Smooth muscle cell of the brain vasculature (primary cell): ENCODE data around the gene PLSCR1.

Experiments
- DNase-seq: peaks from one replicate; pipeline ENCODE4 v3.0.0-alpha.2; 2012; ENCODE audit warnings: low read depth, low spot score

PLSCR1 gene, protein sequence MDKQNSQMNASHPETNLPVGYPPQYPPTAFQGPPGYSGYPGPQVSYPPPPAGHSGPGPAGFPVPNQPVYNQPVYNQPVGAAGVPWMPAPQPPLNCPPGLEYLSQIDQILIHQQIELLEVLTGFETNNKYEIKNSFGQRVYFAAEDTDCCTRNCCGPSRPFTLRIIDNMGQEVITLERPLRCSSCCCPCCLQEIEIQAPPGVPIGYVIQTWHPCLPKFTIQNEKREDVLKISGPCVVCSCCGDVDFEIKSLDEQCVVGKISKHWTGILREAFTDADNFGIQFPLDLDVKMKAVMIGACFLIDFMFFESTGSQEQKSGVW

DNA sequence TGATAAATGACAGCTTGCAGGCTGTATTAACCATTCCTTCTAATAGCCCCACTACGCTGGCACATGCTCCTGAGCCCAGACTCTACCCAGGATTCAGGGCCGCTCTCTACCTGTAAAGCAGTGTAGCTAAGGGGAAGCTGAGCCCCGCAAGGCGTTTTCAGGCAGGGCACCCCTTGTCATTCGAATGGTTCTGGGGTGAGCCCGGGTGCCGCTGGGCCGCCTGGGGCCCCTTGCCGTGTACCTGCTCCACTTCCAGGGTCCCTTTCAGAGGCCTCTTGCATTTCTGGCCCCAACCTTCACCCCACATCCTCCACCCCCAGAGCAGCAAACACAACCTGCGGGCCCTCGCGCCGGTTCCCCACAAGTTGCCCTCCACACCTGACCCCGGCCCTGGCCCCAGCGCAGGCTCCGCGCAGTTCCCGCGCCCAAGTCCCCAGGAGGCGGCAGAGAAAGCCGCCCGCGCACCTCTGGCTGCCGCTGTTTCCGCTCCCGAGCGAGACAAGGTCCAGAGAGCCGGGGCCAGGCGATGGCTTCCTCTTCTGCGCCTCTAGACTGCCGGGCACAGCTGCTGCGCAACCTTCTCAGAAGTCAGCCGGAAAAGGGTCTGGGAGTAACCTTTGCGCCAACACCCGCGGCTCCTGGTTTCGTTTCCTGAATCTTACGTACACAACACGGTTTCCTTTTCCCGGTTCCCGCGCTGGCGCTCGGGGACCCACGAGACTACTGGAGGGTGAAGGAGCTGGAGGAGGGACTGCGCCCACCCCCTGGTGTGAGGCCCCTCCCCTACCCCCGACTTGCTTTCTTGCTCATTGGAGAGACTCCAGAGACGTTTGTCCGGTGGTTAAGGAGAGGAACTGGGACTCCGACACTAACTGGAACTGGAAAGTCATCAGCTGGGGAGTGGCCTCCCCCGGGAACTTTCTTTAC, at the start of gene PLSCR1:
TSS of gene PLSCR1 (minus strand) at position 606 of the 927 bp plus-strand sequence. CDS start 8,055 bp downstream, outside the sequence.
- DNase-seq, result peak; percentile 92

DNA sequence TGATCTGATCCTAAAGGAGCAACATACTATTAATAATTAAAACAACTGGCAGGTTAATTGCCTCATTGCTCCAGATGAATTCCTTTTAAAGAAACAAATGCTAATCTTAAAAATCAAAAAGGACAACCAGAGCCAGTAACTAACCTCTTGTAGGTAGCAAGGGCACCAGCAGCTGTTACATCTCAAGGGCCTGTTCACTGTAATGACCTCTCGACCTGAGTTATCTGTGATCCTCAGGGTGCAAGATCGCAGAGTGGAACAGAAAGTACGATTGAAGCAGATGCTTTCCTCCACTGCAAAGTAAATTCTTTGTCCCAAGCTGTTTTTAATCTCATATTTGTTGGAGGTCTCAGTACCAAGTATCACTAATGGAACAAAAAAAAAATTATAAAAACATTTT, 49.4 kb upstream of the PLSCR1 start:
- DNase-seq, result no peak

DNA sequence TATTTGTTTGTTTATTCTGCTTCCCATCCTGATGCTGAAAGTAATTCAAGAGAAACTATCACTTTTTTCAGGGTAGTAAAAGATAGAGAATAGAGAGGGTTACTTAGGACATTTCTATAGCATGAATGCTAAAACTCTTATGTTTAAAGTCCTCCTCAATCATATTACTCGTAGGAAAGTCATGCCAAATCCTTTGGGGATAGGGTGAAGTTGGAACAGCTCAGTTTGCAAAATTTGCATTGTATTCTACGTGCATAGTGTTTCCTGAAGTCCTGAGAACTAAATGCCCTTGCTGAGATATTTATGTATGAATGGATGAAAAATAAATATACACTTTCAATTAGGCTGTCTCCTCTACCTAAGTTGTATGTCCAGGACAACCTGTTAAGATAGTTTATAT, 46.1 kb upstream of the PLSCR1 start:
- no peak for DNase-seq

DNA sequence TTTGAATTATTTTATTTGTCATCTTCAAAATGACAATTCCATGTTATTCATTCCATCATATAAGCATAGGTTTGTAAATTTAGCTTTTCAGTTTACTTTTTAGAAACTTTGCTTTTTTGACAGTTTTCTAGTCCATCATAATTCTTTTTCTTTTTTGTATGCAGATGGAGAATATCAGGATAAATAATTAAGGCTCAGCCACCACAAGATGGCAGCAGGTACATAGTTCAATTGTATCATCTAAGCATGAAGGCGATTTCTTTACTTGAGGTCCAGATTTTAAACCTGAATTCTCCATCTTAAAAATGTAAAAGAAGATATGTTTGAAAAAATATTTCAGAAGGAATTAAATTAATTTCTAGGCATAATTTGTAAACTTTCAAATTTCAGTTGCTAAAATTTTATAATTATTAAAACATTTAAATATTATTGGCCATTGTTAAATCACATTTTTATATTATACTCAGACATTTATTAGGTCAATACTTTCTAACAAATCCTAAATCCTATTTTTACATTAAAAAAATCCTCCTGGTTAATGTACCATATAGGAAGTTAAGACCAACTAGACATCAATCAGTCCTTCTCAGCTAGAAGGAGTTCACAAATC, 45.6 kb upstream of the PLSCR1 start:
- peak; percentile 47 for DNase-seq

DNA sequence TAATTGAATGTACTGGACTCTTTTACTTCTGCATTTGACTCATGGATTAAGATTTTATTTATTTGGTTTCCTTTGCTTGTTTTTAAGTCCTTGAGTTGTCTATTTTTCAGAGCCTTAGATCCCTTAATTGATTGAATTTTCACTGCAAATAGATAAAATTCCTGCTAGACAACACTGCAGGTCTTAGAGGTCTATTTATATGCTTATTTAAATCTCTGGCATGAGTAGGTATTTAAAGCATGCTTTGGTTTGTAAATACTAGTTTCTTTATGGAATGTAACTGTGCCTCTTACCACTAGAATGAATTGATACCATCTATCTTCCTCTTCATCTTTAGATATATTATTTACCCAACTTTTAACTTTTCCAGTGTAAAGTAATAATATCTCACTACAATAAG, 40.7 kb upstream of the PLSCR1 start:
- no peak for DNase-seq

DNA sequence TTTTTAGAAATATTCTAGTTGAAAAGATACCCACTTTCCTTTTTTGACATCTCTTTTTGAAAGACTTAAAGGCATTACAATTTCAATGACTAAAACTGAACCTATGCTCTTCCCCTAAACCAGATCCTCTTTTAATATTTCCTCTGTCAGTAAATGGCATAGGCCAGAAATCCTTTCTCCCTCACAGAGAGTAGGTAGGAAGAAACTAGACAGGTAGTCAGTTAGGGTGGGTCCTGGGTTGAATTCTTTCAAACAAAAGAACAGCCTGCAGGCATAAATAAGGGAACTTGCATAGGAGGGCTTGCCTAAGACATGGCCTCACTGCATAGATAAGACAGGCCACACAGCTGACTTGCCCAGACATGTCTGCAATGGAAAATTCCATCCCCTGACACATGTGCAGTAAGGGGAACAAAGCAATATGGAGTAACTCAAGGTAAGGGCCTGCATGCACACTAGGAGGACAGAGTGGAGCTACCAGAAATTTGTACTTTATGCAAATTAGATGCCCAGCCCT, 37.6 kb upstream of the PLSCR1 start:
- no peak for DNase-seq

DNA sequence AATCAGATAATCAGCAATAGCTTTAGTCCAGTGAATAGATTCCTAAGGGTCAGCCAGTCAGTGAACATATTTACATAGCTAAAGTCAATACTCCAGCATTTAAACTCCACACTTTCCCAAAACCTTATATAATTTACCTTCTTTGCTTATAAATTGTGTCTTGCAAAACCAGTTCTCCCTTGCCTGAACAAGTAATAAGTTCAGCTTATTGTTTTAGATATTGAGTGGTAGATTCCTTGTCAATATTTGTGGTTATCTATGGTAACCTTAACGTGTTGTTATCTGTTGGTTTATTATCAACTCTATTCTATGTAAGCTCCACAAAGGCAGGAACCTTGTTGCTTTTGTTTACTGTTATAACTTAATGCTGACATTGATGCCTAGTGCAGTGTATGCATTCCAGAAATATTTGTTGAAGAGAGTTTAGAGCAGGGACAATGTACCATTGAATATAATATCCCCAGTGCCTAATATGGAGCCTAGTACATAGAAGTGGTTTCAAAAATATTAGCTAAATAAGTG, 36.7 kb upstream of the PLSCR1 start:
- no peak for DNase-seq

DNA sequence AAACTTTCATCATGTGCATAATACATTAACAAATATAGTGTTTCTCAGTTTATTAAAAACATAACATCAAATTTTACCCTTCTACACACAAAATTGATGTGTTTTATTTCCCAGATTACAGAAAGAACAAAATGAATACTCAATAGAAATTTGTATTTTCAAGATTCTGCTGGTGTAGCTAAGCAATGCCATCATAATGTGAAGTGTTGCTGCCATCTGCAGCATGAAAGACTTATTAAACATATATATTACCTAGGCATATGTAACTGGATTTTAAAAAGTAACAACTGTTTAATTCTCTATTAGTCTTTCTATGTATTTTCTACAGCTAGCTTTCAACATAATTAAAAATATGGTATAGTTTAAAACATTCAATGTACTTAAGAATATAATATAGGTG, 33.3 kb upstream of the PLSCR1 start:
- peak; percentile 51 for DNase-seq

DNA sequence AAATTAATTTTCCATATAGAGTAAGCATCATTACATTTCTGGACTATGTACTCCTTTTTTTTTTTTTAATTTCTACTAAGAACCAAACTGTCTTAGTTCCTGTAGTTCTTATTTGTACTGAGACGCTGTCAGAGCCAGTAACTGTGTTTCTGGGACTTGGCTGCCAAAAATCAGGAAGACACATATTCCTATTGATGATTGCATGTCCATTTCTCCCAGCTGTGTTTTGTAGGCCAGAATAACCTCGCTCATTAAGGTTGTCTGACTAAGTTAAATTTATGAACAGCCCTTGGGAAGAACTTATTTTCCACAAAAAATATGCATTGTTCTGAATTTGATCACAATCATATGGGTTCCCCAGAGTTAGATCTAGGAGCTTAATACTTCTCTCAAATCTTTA, 31.2 kb upstream of the PLSCR1 start:
- no peak for DNase-seq

DNA sequence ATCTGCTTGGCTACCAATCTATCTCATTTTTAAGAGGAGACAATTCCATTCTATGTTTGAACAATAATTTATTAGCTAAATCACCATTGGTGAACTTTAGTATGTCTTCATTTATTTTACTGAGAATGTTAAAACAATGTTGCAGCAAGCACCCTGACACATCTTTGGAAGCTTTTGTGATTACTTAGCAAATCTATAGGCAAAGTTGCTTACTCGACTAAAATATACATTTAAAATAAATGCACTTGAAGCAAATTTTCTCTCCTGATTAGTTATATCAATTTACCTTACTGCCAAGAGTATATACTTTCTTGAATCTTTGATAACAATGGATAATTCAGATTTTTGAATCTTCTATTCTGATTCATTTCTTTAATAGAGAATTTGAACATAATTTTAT, 29.8 kb upstream of the PLSCR1 start:
- DNase-seq, result no peak

DNA sequence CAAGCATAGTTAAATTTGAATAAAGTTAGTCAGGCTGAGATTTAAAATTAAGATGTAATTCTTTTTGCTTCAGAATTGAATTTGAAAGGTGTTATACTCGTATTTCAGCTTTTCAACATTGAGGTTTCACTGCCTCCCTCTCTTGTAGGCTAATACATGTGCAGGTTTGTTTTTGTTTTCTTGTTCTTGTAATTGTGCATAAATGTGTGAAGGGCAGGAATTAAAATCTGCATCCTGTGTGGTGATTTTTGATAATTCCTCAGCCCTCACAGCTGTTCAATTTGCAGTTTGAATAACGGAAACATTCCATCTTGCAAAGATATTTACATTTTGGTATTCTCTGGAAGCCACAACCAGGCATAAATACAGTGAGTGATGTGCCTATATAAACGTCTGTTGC, 24.9 kb upstream of the PLSCR1 start:
- DNase-seq, result no peak

DNA sequence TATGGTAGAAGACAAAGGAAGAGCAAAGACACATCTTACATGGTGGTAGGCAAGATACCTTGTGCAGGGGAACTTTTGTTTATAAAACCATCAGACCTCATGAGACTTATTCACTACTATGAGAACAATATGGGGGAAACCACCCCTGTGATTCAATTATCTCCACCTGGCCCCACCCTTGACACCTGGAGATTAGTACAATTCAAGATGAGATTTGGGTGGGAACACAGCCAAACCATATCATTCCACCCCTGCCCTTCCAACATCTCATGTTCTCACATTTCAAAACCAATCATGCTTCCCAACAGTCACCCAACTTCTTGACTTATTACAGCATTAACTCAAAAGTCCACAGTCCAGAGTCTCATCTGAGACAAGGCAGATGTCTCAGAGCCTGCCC, 21.7 kb upstream of the PLSCR1 start:
- no peak for DNase-seq

DNA sequence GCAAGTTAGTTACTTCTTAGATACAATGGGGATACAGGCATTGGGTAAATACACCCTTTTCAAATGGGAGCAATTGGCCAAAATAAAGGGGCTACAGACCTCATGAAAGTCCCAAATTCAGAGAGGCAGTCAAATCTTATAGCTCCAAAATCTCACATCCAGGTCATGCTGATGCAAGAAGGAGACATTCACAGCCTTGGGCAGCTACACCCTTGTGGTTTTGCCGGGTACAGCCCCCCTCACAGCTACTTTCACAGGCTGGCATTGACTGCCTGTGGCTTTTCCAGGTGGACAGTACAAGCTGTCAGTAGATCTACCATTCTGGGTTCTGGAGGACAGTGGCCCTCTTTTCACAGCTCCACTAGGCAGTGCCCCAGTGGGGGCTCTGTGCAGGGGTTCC, 17.5 kb upstream of the PLSCR1 start:
- no peak for DNase-seq

DNA sequence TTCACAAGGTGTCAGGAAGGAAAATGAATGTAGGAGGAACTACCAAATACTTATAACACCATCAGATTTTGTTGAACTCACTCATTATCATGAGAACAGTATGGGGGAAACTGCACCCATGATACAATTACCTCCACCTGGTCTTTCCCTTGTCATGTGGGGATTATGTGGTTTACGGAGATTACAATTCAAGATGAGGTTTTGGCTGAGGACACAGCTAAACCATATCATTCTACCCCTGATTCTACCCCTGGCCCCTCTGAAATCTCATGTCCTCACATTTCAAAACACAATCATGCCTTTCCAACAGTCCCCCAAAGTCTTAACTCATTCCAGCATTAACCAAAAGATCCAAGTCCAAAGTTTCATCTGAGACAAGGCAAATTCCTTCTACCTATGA, 17.1 kb upstream of the PLSCR1 start:
- no peak for DNase-seq

DNA sequence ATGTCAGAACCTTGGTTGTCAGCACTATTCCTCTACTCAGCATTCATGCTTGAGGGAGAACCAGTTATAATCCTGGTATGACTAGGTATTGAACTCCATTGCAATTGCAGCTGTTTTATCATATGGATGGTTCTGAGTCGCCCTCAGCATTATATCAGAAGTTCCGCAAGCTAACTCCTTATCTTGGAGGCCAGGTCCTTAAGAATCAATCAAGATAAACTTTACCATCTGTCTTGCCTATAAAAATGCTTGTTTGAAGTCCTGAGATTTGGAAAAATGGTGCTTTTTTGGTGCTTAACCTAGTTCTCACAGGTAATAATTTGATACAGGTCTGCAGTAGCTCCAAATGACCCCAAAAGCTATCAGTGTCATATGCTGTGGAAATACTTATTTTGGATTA, 16.3 kb upstream of the PLSCR1 start:
- no peak for DNase-seq

DNA sequence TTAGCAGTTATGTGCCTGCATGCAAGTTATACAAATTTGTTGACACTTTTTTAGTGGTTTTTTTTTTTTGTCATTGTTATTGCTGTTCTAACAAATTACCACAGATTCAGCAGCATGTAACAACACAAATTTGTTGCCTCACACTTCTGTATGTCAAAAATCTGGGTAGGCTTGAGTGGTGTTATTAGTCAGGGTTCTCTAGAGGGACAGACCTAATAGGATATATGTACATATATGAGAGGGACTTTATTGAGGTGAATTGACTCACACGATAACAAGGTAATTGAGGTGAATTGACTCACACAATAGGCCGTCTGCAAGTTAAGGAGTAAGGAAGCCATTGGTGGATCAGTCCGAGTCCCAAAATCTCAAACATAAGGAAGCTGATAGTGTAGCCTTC, 15.0 kb upstream of the PLSCR1 start:
- no peak for DNase-seq

DNA sequence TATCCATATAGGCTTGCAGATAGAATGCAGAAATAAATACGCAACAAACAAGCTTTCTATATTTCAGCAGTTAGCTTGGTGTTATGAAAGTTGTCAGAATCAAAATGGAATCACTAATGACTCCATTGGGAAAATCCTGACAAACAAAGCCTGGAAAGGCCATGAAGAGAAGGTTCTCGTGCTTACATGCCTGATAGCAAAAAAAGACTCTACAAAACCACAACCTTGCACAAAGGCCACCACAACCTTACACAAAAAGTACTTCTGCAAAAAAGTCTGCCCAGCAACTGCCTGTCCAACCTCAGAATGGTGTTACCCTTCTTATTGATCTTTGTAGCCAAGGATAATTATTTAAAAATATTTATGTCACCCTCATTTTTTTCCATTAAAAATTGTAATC, 14.4 kb upstream of the PLSCR1 start:
- no peak for DNase-seq

DNA sequence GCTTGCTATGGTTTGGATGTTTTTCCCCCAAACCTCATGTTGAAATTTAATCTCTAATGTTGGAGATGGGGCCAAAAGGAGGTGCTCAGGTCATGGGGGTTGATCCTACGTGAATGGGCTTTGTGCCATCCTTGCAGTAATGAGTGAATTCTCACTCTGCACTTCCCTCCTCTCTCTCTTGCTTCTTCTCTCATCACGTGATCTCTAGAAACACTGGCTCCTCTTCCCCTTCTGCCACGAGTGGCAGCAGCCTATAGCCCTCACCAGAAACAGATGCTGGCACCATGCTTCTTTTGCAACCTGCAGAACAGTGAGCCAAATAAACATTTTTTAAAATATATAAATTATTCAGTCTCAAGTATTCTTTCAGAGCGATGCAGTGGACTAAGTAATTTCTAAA, 13.3 kb upstream of the PLSCR1 start:
- no peak for DNase-seq

DNA sequence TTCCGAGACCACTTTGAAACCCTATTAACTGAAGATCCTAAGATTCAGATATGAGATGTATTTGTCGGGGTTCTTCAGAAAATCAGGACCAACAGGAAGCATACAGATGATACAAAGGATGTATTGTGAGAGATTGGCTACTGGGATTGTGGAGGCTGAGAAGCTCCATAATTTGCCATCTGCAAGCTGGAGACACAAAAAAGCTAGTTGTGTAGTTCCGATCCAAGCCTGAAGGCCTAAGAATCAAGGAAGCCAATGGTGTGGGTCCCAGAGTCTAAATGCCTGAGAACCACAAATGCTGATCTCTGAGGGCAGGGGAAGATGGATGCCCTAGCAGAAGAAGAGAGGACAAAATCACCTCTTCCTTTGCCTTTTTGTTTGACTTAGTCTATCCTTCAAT, 10.9 kb upstream of the PLSCR1 start:
- DNase-seq, result no peak

DNA sequence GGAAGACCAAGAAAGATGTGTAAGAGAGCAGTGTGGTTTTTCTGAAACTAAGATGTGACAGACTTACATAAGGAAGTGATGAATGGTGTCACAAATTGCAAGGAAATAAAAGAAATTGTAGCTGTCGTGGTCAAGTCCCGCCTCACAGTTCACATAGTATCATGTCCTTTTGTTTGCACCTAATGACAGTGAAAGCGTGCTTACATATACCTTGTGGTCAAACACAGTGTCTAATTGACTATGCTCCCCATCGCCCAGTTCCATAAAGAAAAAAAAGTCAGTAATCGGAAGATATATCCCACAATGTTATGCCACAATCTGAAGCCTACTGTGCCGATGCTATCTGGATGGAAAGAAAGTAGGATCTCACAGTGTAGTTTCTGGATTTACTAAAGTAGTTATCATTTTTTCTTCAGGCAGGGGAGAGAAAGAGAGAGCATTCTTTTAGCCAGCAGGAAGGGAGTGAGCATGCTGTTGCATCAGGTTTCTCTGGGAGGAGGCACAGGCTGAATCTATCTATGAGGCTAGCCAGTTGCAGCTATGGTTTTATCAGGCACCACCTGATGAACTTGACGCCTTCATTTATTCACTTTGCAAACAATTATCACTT, 9.8 kb upstream of the PLSCR1 start:
- no peak for DNase-seq

DNA sequence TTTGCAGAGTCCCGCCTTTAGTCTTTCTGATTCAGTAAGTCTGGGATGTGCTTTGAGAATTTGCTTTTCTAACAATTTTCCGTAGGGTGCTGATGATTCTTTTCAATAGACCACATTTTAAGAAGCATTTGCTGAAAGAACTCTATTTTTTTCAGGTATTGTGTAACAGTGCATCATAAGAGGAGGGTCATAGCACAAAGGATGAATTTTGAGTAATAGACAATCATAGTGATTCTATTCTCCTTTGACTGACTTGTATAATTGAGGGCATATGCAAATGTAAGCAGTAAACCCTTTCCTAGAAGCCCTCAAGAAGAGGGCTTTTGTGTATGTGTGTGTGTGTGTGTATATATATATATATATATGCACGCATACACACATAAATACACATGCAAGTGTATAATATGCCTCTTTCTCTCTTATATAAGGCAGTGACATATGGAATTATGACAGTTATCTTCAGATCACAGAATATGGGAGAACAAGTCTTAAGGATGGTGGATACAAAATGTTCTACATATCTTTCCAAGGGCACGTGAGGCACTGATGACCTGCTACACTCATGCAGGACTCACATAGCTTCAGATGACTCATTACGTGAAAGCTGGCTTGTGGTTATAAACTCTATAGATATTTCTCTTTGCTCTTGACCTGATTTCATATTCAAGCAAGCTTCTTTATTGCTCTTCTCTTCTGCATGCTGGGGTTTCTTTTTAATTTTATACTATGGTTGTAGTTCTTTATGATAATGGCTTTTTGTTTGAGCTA, 6.5 kb upstream of the PLSCR1 start:
- DNase-seq, result peak; percentile 47
